HEK293 (cell line): ENCODE measurements around the gene ZBTB4.

Experiments used
- CTCF ChIA-PET: fragments of 350-600 bp; formaldehyde crosslinking; extraction: SDS; loops from one replicate; lab custom pipeline; 2021; ENCODE audit warnings: antibody characterized with exemption; lab: Yijun Ruan, JAX
- POLR2A ChIA-PET: fragments of 300-600 bp; formaldehyde crosslinking; extraction: SDS; loops from one replicate; lab custom pipeline; 2020; ENCODE audit warnings: antibody characterized with exemption, inconsistent platforms; lab: Yijun Ruan, JAX
- H3K27ac ChIP-seq: fragments of 200-500 bp; sonication (Bioruptor generic); 2 replicates; pipeline ENCODE4 v1.5.1; 2014; ENCODE audit warnings: low read depth, low read length, control low read depth, inconsistent platforms; ENCODE audit errors: extremely low read depth
- H3K36me3 ChIP-seq, 2 experiments: fragments of 200-500 bp in 1 of 2; sonication (Bioruptor generic) in 1 of 2; 1 replicate in 1 of 2; 2 replicates in 1 of 2; pipeline ENCODE4 v1.5.1; 2014 to 2017; ENCODE audit warnings: inconsistent platforms in 2 of 2, low read length in 2 of 2; ENCODE audit not compliant: control insufficient read depth in 2 of 2, insufficient read depth in 1 of 2
- H3K4me1 ChIP-seq: fragments of 200-500 bp; sonication (Bioruptor generic); 2 replicates; pipeline ENCODE4 v1.5.1; 2014; ENCODE audit warnings: mild to moderate bottlenecking, low read length, inconsistent platforms; ENCODE audit not compliant: control insufficient read depth, insufficient read depth
- H3K4me3 ChIP-seq: 2 replicates; pipeline ENCODE4 v1.5.1; 2011; ENCODE audit warnings: low read depth, mild to moderate bottlenecking, control low read depth, low read length, moderate library complexity
- H3K9me3 ChIP-seq: fragments of 200-500 bp; sonication (Bioruptor generic); 2 replicates; pipeline ENCODE4 v1.5.1; 2014; ENCODE audit warnings: low read depth, low read length, inconsistent platforms; ENCODE audit not compliant: control insufficient read depth, insufficient read depth
- SETDB1 ChIP-seq: IDR thresholded peaks from one replicate; pipeline ENCODE4 v1.6.1; 2017; ENCODE audit warnings: mild to moderate bottlenecking, low read length, moderate library complexity, mixed read lengths; ENCODE audit not compliant: insufficient read length
- WT1 ChIP-seq: fragments of 450-650 bp; formaldehyde crosslinking; IDR thresholded peaks from 2 replicates; pipeline ENCODE4 v1.5.1; 2016; ENCODE audit warnings: missing biosample characterization, missing genetic modification characterization
- YY2 ChIP-seq: fragments of 450-650 bp; formaldehyde crosslinking; IDR thresholded peaks from 2 replicates; pipeline ENCODE4 v1.5.1; 2016; ENCODE audit warnings: missing biosample characterization, missing genetic modification characterization
- ZBTB20 ChIP-seq: fragments of 450-650 bp; formaldehyde crosslinking; IDR thresholded peaks from 2 replicates; pipeline ENCODE4 v1.5.1; 2016; ENCODE audit warnings: missing biosample characterization, missing genetic modification characterization
- ZFP3 ChIP-seq: fragments of 450-650 bp; formaldehyde crosslinking; IDR thresholded peaks from 2 replicates; pipeline ENCODE4 v1.5.1; 2016; ENCODE audit warnings: low read depth, missing biosample characterization, missing genetic modification characterization
- ZNF157 ChIP-seq: fragments of 450-650 bp; formaldehyde crosslinking; IDR thresholded peaks from 2 replicates; pipeline ENCODE4 v1.5.1; 2016; ENCODE audit warnings: missing biosample characterization, missing genetic modification characterization
- ZNF174 ChIP-seq: fragments of 450-650 bp; formaldehyde crosslinking; IDR thresholded peaks from 2 replicates; pipeline ENCODE4 v1.5.0; 2017; ENCODE audit warnings: missing biosample characterization, mild to moderate bottlenecking, missing genetic modification characterization
- ZNF292 ChIP-seq: fragments of 450-650 bp; formaldehyde crosslinking; IDR thresholded peaks from 2 replicates; pipeline ENCODE4 v1.5.1; 2016; ENCODE audit warnings: low read depth, missing biosample characterization, missing genetic modification characterization, borderline replicate concordance
- ZNF623 ChIP-seq: fragments of 450-650 bp; formaldehyde crosslinking; IDR thresholded peaks from 2 replicates; pipeline ENCODE4 v1.5.1; 2016; ENCODE audit warnings: missing biosample characterization, missing genetic modification characterization
- ZSCAN23 ChIP-seq: fragments of 450-650 bp; formaldehyde crosslinking; IDR thresholded peaks from 2 replicates; pipeline ENCODE4 v1.5.1; 2016; ENCODE audit warnings: missing biosample characterization, missing genetic modification characterization
- TF ChIP-seq, protein P1 (sequence below): fragments of 450-650 bp; formaldehyde crosslinking; IDR thresholded peaks from 2 replicates; pipeline ENCODE4 v1.5.1; 2016; ENCODE audit warnings: missing biosample characterization, missing genetic modification characterization
- TF ChIP-seq, protein P2 (sequence below): fragments of 450-650 bp; formaldehyde crosslinking; IDR thresholded peaks from 2 replicates; pipeline ENCODE4 v1.5.1; 2016; ENCODE audit warnings: missing biosample characterization, missing genetic modification characterization, borderline replicate concordance
- TF ChIP-seq, protein P3 (sequence below): sonication (generic); formaldehyde crosslinking; IDR thresholded peaks from 2 replicates; pipeline ENCODE4 v1.8.1; 2022; ENCODE audit warnings: mild to moderate bottlenecking, moderate library complexity, missing genetic modification reagents
- TF ChIP-seq, protein P4 (sequence below): fragments of 450-650 bp; formaldehyde crosslinking; conservative IDR thresholded peaks from 2 replicates; pipeline ENCODE4 v1.5.1; 2016; ENCODE audit warnings: low read depth, missing biosample characterization, missing genetic modification characterization
- TF ChIP-seq, protein P5 (sequence below): fragments of 450-650 bp; formaldehyde crosslinking; IDR thresholded peaks from 2 replicates; pipeline ENCODE4 v1.5.1; 2016; ENCODE audit warnings: missing biosample characterization, missing genetic modification characterization

ZBTB4 gene

DNA sequence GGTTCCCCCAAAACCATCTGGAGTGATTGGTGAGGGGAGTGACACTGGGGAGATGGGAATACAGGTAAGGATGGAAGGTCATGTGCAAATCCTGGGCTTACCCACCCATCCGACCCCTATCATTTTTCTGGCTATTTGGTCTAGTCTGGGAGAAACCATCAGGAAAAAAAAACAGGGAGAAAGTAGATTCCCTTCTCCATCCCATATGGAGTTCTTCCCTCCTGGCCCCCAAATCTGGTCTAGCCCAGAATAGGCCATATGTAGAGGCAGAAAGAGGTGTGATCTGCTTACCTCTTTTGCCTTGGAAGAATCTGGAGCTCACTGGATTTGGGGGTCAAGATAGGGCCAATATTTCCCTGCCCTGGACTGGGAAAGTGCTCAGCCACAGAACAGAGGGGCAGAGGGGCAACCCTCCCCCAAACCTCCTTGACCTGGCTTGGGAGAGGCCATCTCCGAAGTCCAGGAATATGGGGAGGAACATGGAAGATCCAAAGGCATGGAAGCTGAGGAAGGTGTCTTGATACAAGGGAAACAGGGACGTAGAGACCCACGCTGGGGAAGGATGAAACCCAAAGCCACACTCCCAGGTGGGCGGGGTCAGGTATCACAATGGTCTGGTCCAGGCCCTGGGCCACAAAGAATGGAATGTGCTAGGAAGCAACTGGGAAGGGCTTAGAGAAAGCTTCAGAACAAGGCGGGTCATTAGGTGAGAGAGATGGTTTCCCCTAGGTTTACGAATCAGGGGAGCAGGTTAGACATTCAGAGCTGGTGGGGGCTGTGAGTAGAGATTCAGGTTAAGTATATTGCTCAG is 18.4 kb downstream of the ZBTB4 start (continued):
- no peak for TF ChIP-seq ZNF174 (tag by site-specific recombination)

DNA sequence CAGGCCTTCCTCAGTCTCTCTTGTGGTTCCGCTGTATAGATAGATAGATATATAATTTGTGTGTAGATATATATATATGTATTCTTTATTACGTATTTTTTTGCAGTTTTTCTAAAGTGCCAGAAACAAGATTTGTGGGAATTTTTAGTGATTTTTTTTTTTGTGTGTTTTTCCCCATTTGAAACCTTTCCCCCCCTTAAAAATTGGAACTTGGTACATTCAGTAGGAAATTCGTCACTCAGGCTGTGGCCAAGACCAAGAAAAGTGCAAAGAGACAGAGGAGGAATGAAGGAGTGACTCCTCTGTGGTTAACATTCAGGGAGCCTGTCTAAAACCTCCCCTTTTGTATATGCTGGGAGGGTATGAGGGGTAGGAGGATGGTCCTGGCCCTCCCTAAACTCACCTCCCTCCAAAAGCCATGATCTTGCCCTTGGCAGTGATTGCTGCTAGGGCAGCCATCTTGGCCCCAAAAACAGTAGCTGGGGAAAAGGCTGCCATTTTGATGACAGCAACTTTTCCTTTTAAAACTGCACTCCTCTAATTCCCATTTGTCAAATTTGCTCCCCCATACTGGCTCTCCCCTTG is 19.4 kb downstream of the ZBTB4 start:
- no peaks in the 10 kb centered on the region for H3K9me3 ChIP-seq
- no peak overlapping the region for H3K27ac ChIP-seq
- no peak overlapping the region for H3K4me3 ChIP-seq
- no peaks in the 10 kb centered on the region for H3K4me1 ChIP-seq
- H3K36me3 ChIP-seq = peaks cover 3 to 30% of the 10 kb centered on the region in 2 experiments; a peak in 2 of 3 replicates
- POLR2A ChIA-PET = no interaction called here
- TF ChIP-seq, protein P1, sequence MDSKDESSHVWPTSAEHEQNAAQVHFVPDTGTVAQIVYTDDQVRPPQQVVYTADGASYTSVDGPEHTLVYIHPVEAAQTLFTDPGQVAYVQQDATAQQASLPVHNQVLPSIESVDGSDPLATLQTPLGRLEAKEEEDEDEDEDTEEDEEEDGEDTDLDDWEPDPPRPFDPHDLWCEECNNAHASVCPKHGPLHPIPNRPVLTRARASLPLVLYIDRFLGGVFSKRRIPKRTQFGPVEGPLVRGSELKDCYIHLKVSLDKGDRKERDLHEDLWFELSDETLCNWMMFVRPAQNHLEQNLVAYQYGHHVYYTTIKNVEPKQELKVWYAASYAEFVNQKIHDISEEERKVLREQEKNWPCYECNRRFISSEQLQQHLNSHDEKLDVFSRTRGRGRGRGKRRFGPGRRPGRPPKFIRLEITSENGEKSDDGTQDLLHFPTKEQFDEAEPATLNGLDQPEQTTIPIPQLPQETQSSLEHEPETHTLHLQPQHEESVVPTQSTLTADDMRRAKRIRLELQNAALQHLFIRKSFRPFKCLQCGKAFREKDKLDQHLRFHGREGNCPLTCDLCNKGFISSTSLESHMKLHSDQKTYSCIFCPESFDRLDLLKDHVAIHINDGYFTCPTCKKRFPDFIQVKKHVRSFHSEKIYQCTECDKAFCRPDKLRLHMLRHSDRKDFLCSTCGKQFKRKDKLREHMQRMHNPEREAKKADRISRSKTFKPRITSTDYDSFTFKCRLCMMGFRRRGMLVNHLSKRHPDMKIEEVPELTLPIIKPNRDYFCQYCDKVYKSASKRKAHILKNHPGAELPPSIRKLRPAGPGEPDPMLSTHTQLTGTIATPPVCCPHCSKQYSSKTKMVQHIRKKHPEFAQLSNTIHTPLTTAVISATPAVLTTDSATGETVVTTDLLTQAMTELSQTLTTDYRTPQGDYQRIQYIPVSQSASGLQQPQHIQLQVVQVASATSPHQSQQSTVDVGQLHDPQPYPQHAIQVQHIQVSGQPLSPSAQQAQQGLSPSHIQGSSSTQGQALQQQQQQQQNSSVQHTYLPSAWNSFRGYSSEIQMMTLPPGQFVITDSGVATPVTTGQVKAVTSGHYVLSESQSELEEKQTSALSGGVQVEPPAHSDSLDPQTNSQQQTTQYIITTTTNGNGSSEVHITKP (tag by site-specific recombination) = peak; percentile 80
- TF ChIP-seq, protein P2, sequence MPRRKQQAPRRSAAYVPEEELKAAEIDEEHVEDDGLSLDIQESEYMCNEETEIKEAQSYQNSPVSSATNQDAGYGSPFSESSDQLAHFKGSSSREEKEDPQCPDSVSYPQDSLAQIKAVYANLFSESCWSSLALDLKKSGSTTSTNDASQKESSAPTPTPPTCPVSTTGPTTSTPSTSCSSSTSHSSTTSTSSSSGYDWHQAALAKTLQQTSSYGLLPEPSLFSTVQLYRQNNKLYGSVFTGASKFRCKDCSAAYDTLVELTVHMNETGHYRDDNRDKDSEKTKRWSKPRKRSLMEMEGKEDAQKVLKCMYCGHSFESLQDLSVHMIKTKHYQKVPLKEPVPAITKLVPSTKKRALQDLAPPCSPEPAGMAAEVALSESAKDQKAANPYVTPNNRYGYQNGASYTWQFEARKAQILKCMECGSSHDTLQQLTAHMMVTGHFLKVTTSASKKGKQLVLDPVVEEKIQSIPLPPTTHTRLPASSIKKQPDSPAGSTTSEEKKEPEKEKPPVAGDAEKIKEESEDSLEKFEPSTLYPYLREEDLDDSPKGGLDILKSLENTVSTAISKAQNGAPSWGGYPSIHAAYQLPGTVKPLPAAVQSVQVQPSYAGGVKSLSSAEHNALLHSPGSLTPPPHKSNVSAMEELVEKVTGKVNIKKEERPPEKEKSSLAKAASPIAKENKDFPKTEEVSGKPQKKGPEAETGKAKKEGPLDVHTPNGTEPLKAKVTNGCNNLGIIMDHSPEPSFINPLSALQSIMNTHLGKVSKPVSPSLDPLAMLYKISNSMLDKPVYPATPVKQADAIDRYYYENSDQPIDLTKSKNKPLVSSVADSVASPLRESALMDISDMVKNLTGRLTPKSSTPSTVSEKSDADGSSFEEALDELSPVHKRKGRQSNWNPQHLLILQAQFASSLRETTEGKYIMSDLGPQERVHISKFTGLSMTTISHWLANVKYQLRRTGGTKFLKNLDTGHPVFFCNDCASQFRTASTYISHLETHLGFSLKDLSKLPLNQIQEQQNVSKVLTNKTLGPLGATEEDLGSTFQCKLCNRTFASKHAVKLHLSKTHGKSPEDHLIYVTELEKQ (tag by site-specific recombination) = no peak
- peak; percentile 76 for TF ChIP-seq WT1 (tag by site-specific recombination)
- TF ChIP-seq YY2 (tag by site-specific recombination) = peak; percentile 51; the same call in 1 of the 2 replicates
- TF ChIP-seq SETDB1 = no peak
- TF ChIP-seq, all 188 proteins: peak for 3
- CTCF ChIA-PET = no interaction called here

DNA sequence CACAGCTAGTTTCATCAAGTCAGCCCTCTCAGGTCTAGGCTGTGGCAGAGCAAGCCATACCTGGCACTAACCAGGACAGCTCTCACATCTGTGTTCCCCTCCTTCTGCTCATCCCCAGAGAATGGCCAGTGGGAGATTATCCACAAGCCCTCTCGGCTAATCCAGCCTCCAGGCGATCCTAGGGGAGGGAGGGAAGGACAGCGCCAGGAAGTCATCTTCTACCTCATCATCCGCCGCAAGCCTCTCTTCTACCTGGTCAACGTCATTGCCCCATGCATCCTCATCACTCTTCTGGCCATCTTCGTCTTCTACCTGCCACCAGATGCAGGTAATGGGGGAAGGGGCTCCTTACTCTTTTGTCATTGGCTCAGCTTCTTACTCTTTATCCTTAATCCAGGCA is 31.0 kb downstream of the ZBTB4 start:
- Histone ChIP-seq H3K27ac (no peak overlapping the region), H3K9me3 (no peaks in the 10 kb centered on the region)
- CTCF ChIA-PET = interaction anchor here (1.9 kb wide), 1 partner anchor 11 kb away, joined by 5 read pairs; no protein-coding TSS in a partner anchor
- TF ChIP-seq ZBTB20 = no peak
- TF ChIP-seq, protein P3, sequence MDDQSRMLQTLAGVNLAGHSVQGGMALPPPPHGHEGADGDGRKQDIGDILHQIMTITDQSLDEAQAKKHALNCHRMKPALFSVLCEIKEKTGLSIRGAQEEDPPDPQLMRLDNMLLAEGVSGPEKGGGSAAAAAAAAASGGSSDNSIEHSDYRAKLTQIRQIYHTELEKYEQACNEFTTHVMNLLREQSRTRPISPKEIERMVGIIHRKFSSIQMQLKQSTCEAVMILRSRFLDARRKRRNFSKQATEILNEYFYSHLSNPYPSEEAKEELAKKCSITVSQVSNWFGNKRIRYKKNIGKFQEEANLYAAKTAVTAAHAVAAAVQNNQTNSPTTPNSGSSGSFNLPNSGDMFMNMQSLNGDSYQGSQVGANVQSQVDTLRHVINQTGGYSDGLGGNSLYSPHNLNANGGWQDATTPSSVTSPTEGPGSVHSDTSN (CRISPR knock-in tag) = no peak
- no peak for TF ChIP-seq ZNF292 (tag by site-specific recombination)
- TF ChIP-seq, protein P4, sequence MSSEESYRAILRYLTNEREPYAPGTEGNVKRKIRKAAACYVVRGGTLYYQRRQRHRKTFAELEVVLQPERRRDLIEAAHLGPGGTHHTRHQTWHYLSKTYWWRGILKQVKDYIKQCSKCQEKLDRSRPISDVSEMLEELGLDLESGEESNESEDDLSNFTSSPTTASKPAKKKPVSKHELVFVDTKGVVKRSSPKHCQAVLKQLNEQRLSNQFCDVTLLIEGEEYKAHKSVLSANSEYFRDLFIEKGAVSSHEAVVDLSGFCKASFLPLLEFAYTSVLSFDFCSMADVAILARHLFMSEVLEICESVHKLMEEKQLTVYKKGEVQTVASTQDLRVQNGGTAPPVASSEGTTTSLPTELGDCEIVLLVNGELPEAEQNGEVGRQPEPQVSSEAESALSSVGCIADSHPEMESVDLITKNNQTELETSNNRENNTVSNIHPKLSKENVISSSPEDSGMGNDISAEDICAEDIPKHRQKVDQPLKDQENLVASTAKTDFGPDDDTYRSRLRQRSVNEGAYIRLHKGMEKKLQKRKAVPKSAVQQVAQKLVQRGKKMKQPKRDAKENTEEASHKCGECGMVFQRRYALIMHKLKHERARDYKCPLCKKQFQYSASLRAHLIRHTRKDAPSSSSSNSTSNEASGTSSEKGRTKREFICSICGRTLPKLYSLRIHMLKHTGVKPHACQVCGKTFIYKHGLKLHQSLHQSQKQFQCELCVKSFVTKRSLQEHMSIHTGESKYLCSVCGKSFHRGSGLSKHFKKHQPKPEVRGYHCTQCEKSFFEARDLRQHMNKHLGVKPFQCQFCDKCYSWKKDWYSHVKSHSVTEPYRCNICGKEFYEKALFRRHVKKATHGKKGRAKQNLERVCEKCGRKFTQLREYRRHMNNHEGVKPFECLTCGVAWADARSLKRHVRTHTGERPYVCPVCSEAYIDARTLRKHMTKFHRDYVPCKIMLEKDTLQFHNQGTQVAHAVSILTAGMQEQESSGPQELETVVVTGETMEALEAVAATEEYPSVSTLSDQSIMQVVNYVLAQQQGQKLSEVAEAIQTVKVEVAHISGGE (tag by site-specific recombination) = no peak
- TF ChIP-seq ZNF157 (tag by site-specific recombination) = no peak
- TF ChIP-seq ZFP3 (tag by site-specific recombination) = no peak
- TF ChIP-seq, protein P5, sequence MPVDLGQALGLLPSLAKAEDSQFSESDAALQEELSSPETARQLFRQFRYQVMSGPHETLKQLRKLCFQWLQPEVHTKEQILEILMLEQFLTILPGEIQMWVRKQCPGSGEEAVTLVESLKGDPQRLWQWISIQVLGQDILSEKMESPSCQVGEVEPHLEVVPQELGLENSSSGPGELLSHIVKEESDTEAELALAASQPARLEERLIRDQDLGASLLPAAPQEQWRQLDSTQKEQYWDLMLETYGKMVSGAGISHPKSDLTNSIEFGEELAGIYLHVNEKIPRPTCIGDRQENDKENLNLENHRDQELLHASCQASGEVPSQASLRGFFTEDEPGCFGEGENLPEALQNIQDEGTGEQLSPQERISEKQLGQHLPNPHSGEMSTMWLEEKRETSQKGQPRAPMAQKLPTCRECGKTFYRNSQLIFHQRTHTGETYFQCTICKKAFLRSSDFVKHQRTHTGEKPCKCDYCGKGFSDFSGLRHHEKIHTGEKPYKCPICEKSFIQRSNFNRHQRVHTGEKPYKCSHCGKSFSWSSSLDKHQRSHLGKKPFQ (tag by site-specific recombination) = no peak
- TF ChIP-seq ZNF623 (tag by site-specific recombination) = no peak
- TF ChIP-seq ZSCAN23 = no peak
- TF ChIP-seq, all 188 proteins: peak for 0
- Histone ChIP-seq H3K36me3 (no peaks in the 10 kb centered on the region; a peak in 1 of 3 replicates), H3K4me1 (peaks cover 13% of the 10 kb centered on the region), H3K4me3 (no peak overlapping the region)
- POLR2A ChIA-PET = no interaction called here
